ENCODE measurements around the gene TBC1D9B.

TBC1D9B gene

GRCh38 chr5:179870952-179871351 lies 36.7 kb downstream of the TBC1D9B start:
- no peak overlapping the region for H3K4me3 ChIP-seq (ENCODE audit: low read length)
- no peaks in the 10 kb centered on the region for H3K9me3 ChIP-seq (ENCODE audit: control insufficient read depth, low read length)
- H3K4me1 ChIP-seq (ENCODE audit: control insufficient read depth, insufficient read depth, low read length): no peaks in the 10 kb centered on the region
- H3K27me3 ChIP-seq (ENCODE audit: control insufficient read depth, insufficient read depth, low read length): no peaks in the 10 kb centered on the region
- no peak overlapping the region for H3K9ac ChIP-seq (ENCODE audit: low read length)
- H3K36me3 ChIP-seq (ENCODE audit: control insufficient read depth, insufficient read depth, low read length): peaks cover 8% of the 10 kb centered on the region

DNA sequence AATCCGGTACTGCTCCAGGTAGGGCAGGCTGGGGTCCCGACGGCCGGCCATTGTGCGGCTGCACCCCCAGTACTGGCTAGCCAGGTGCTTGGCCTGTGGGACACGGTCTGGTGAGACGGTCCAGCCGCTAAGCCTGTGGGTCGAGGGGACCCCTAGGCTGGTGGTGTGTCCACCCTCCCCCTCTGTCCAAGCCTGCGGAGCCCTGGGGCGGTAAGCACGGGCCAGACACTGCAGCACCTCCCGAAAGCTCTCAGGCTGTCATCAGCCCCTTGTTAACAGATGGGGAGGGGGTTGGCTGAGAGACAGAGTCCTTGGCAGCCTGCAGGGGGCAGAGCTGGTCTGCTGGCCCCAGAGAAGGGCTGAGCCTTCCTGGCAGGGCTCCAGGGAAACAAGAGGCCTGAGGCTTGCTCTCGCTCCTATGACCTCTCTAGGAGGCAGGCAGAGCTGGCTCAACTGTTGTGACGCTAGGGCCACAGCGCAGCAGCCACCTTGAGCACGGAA lies 37.2 kb downstream of the TBC1D9B start:
- Histone ChIP-seq H3K27me3 (ENCODE audit: control insufficient read depth, insufficient read depth, low read length) (no peaks in the 10 kb centered on the region), H3K4me1 (ENCODE audit: control insufficient read depth, insufficient read depth, low read length) (no peaks in the 10 kb centered on the region), H3K9me3 (ENCODE audit: control insufficient read depth, low read length) (no peaks in the 10 kb centered on the region), H3K4me3 (ENCODE audit: low read length) (no peak overlapping the region), H3K9ac (ENCODE audit: low read length) (no peak overlapping the region), H3K36me3 (ENCODE audit: control insufficient read depth, insufficient read depth, low read length) (peaks cover 8% of the 10 kb centered on the region)

GRCh38 chr5:179869641-179870402 lies 37.9 kb downstream of the TBC1D9B start:
- H3K9me3 ChIP-seq (ENCODE audit: control insufficient read depth, low read length): no peaks in the 10 kb centered on the region
- H3K36me3 ChIP-seq (ENCODE audit: control insufficient read depth, insufficient read depth, low read length): peaks cover 8% of the 10 kb centered on the region
- H3K27me3 ChIP-seq (ENCODE audit: control insufficient read depth, insufficient read depth, low read length): no peaks in the 10 kb centered on the region
- H3K9ac ChIP-seq (ENCODE audit: low read length): no peak overlapping the region
- H3K4me1 ChIP-seq (ENCODE audit: control insufficient read depth, insufficient read depth, low read length): no peaks in the 10 kb centered on the region
- no peak overlapping the region for H3K4me3 ChIP-seq (ENCODE audit: low read length)

DNA sequence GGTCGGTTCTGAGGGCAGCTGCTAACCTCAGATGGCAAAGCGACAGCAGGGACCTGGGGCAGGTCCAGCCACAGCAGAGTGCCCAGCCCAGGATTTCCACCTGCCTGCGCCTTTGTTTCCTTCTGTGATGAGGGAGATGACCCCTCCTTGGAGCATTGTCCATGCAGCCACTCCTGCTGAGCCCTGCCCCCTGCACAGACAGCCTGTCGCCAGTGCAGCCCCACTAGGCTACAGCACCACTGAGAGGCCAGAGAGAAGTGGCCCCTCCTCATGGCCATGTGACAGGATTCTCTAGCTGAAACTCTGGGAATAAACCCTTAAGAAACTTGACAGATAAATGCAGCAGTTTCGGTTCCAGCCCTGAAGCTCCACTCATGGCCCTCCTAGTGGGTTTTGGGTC lies 38.6 kb downstream of the TBC1D9B start:
- peaks cover 1% of the 10 kb centered on the region for H3K36me3 ChIP-seq (ENCODE audit: control insufficient read depth, insufficient read depth, low read length)
- no peaks in the 10 kb centered on the region for H3K9me3 ChIP-seq (ENCODE audit: control insufficient read depth, low read length)
- H3K9ac ChIP-seq (ENCODE audit: low read length): no peak overlapping the region
- no peaks in the 10 kb centered on the region for H3K4me1 ChIP-seq (ENCODE audit: control insufficient read depth, insufficient read depth, low read length)
- no peak overlapping the region for H3K4me3 ChIP-seq (ENCODE audit: low read length)
- no peaks in the 10 kb centered on the region for H3K27me3 ChIP-seq (ENCODE audit: control insufficient read depth, insufficient read depth, low read length)

- no peaks in the 10 kb centered on the region for H3K9me3 ChIP-seq (ENCODE audit: control insufficient read depth, low read length)
- H3K27me3 ChIP-seq (ENCODE audit: control insufficient read depth, insufficient read depth, low read length): no peaks in the 10 kb centered on the region
- H3K9ac ChIP-seq (ENCODE audit: low read length): no peak overlapping the region
- no peaks in the 10 kb centered on the region for H3K36me3 ChIP-seq (ENCODE audit: control insufficient read depth, insufficient read depth, low read length)
- no peak overlapping the region for H3K4me3 ChIP-seq (ENCODE audit: low read length)
- H3K4me1 ChIP-seq (ENCODE audit: control insufficient read depth, insufficient read depth, low read length): no peaks in the 10 kb centered on the region
These were observed 39.2 kb downstream of the TBC1D9B start for GRCh38 chr5:179868541-179868940.

DNA sequence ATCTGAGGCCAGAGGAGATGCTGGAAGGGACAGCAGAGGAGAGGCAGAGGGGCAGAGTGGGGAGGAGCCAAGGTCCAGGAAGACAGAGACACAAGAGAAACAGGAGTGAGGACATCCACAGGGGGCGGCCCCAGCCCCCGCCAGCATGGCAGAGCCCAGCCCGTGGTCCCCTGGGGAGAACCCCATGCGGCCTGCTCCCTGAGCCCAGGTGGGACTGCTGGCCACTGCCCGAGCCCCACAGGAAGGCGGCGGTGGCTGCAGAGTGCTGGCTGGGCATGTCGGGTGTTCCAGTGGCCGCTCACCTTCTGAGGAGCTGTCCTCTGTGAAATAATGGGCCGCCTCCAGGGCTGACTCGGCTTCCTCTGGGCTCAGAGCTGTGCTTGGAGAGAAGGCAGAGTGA lies 40.2 kb downstream of the TBC1D9B start:
- H3K9me3 ChIP-seq (ENCODE audit: control insufficient read depth, low read length): no peaks in the 10 kb centered on the region

GRCh38 chr5:179867079-179867465 lies 40.6 kb downstream of the TBC1D9B start:
- Histone ChIP-seq H3K27me3 (ENCODE audit: control insufficient read depth, insufficient read depth, low read length) (no peaks in the 10 kb centered on the region), H3K9ac (ENCODE audit: low read length) (no peak overlapping the region), H3K4me3 (ENCODE audit: low read length) (no peak overlapping the region), H3K9me3 (ENCODE audit: control insufficient read depth, low read length) (no peaks in the 10 kb centered on the region), H3K4me1 (ENCODE audit: control insufficient read depth, insufficient read depth, low read length) (no peaks in the 10 kb centered on the region), H3K36me3 (ENCODE audit: control insufficient read depth, insufficient read depth, low read length) (no peaks in the 10 kb centered on the region)

More for the DNA sequence above, 40.2 kb downstream of the TBC1D9B start:
- Histone ChIP-seq H3K36me3 (ENCODE audit: control insufficient read depth, insufficient read depth, low read length) (no peaks in the 10 kb centered on the region), H3K27me3 (ENCODE audit: control insufficient read depth, insufficient read depth, low read length) (no peaks in the 10 kb centered on the region), H3K9ac (ENCODE audit: low read length) (no peak overlapping the region), H3K4me3 (ENCODE audit: low read length) (no peak overlapping the region), H3K4me1 (ENCODE audit: control insufficient read depth, insufficient read depth, low read length) (no peaks in the 10 kb centered on the region)

DNA sequence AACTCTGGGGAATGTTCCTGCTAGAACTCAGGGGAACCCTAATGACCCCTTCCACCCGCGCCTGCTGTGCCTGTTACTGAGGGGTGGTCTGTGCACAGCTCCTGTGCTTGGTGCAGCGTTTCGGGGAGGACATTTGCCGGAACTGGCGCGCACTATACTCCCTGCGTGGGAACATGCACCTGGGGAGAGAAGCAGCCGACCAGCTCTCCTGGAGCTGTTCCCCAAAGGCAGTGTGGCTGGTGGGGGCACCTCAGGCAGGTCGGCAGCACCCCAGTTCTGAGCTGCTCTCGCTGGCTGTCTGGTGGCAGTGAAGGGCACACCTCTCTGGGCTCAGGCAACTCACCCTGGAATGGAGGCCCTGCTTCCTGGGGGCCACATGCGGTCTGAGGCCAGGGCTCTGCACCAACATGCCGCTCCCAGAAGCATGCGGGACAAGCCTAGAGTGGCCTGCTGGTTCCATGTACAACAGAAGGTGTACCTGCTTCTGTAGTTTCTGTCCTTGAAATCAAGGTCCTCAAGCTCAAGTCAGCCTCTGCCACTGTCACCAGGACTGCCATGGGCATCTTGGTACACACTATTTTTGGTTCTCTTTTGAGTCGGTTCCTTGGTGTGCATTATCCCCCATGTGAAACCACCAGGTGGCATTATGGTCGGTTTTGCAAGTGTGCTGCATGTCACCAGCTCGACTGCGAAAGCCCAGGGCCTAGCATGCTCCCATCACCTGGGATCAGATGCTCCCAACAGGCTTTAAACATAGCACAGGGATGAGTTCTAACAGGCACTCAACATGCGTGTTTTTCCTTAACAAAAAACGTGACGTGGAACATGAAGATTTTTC lies 41.2 kb downstream of the TBC1D9B start:
- H3K27me3 ChIP-seq (ENCODE audit: control insufficient read depth, insufficient read depth, low read length): no peaks in the 10 kb centered on the region
- H3K9ac ChIP-seq (ENCODE audit: low read length): no peak overlapping the region
- no peaks in the 10 kb centered on the region for H3K4me1 ChIP-seq (ENCODE audit: control insufficient read depth, insufficient read depth, low read length)
- no peaks in the 10 kb centered on the region for H3K9me3 ChIP-seq (ENCODE audit: control insufficient read depth, low read length)
- no peaks in the 10 kb centered on the region for H3K36me3 ChIP-seq (ENCODE audit: control insufficient read depth, insufficient read depth, low read length)
- H3K4me3 ChIP-seq (ENCODE audit: low read length): no peak overlapping the region

DNA sequence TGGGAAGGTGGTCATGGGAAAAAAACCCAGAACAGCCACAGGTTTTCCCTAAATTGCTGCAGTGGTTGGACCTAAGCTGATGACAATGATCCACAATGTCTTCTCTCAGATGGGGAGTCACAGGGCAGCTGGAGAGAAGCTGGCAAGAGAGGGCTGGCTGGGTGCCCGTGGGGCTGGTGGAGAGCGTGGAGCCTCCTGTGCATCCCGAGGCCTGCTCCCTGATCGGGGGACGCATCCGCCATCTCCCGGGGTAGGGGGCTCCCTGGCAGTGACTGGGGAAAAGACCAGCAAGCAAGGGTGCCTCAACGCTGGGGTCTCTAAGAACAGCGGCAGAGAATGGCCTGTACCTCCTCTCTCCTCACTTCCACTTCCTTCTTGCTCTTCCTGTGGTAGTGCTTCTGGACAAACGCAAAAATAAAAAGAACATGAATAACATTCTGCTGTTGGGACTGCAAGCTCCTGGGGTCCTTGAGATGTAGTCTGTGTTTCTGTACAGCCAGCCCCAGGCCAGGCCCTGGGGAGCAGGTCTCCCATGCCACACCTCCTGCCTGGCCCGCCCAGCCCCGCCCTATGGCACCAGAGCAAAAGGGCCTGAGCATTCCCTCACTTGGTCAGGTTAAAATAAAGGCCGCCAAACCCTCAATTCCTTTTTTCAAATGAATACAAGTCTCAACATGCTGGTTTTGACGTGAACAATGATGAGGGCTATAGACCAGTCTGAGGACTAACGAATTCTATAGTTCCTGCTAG lies 42.0 kb downstream of the TBC1D9B start:
- H3K4me1 ChIP-seq (ENCODE audit: control insufficient read depth, insufficient read depth, low read length): no peaks in the 10 kb centered on the region
- no peak overlapping the region for H3K4me3 ChIP-seq (ENCODE audit: low read length)
- H3K36me3 ChIP-seq (ENCODE audit: control insufficient read depth, insufficient read depth, low read length): no peaks in the 10 kb centered on the region
- no peaks in the 10 kb centered on the region for H3K27me3 ChIP-seq (ENCODE audit: control insufficient read depth, insufficient read depth, low read length)
- H3K9ac ChIP-seq (ENCODE audit: low read length): no peak overlapping the region
- no peaks in the 10 kb centered on the region for H3K9me3 ChIP-seq (ENCODE audit: control insufficient read depth, low read length)

DNA sequence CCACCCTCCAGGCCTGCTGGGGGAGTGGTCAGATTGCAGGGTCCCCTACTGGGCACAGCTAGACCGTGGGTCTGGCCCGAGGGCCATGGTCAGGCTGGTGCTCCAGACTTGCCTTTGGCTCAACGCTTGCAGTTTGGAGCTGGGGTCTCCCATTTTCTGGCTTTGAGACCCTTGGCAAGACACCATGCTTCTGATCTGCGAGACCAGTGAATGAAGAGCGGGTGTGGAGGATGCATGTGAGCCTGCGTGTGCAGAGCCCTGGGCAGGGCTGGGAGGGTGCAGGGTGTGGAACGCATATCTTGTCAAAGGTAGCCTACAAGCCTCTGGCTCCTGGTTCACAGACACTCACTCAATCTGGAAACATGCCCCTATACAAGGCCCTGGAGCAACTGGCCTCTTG lies 43.0 kb downstream of the TBC1D9B start:
- Histone ChIP-seq H3K4me1 (ENCODE audit: control insufficient read depth, insufficient read depth, low read length) (no peaks in the 10 kb centered on the region), H3K4me3 (ENCODE audit: low read length) (no peak overlapping the region), H3K36me3 (ENCODE audit: control insufficient read depth, insufficient read depth, low read length) (no peaks in the 10 kb centered on the region), H3K9me3 (ENCODE audit: control insufficient read depth, low read length) (no peaks in the 10 kb centered on the region), H3K27me3 (ENCODE audit: control insufficient read depth, insufficient read depth, low read length) (no peaks in the 10 kb centered on the region), H3K9ac (ENCODE audit: low read length) (no peak overlapping the region)

DNA sequence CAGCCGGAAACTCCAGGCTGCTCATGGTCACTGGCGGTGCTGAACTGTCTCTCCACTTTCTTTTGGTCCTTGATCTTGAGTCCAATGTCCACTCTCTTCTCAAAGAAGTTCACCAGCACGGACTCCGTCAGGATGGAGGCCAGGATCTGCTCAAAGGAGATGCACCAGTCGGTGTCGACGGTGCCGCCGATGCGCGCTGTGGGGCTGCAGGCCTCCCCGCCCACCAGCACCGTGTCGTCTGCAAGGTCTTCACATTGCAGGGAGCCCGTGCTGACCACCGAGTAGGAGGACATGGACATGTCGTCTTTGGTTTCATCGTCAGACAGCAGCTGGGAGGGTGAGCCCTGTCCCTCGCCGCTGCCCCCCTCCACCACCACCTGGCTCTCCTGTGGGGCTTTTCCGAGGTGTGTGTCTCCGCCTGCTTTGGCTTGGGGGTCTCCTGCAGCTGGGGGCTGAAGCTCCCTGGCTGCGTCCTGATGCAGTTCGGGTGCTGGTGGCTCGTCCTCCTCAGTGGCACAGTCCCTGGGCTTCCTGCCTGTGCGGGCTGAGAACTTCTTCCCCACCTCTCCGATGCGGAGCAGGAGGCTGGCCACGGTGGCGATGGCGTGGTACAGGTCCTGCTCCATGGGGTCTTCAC lies 44.1 kb downstream of the TBC1D9B start:
- Histone ChIP-seq H3K4me1 (ENCODE audit: control insufficient read depth, insufficient read depth, low read length) (no peaks in the 10 kb centered on the region), H3K9ac (ENCODE audit: low read length) (no peak overlapping the region), H3K27me3 (ENCODE audit: control insufficient read depth, insufficient read depth, low read length) (no peaks in the 10 kb centered on the region), H3K9me3 (ENCODE audit: control insufficient read depth, low read length) (no peaks in the 10 kb centered on the region), H3K4me3 (ENCODE audit: low read length) (no peak overlapping the region), H3K36me3 (ENCODE audit: control insufficient read depth, insufficient read depth, low read length) (no peaks in the 10 kb centered on the region)
